Ishikawa (cell line): ENCODE measurements around the gene GPR84.

Experiments
- CEBPB ChIP-seq: IDR thresholded peaks from 2 replicates; pipeline ENCODE4 v1.6.1; 2012
- CREB1 ChIP-seq: IDR thresholded peaks from 2 replicates; pipeline ENCODE4 v1.6.1; 2012; ENCODE audit warnings: low read depth
- EGR1 ChIP-seq: IDR thresholded peaks from 2 replicates; pipeline ENCODE4 v1.6.1; 2012
- EP300 ChIP-seq: IDR thresholded peaks from 2 replicates; pipeline ENCODE4 v1.6.1; 2012; ENCODE audit warnings: borderline replicate concordance
- FOXM1 ChIP-seq: IDR thresholded peaks from 2 replicates; pipeline ENCODE4 v1.6.1; 2012; ENCODE audit warnings: low read depth, borderline replicate concordance
- NFIC ChIP-seq: IDR thresholded peaks from 2 replicates; pipeline ENCODE4 v1.6.1; 2012
- RAD21 ChIP-seq: IDR thresholded peaks from 2 replicates; pipeline ENCODE4 v1.6.1; 2012; ENCODE audit warnings: low read depth
- TAF1 ChIP-seq: IDR thresholded peaks from 2 replicates; pipeline ENCODE4 v1.6.1; 2012; ENCODE audit warnings: low read depth, mild to moderate bottlenecking
- TCF12 ChIP-seq: IDR thresholded peaks from 2 replicates; pipeline ENCODE4 v1.6.1; 2012; ENCODE audit warnings: low read depth
- TEAD4 ChIP-seq: IDR thresholded peaks from 2 replicates; pipeline ENCODE4 v1.6.1; 2012
- YY1 ChIP-seq: IDR thresholded peaks from 2 replicates; pipeline ENCODE4 v1.6.1; 2012; ENCODE audit warnings: low read depth
- ZBTB7A ChIP-seq: IDR thresholded peaks from 2 replicates; pipeline ENCODE4 v1.6.1; 2012; ENCODE audit warnings: low read depth
- TF ChIP-seq, protein P1 (sequence below): IDR thresholded peaks from 2 replicates; pipeline ENCODE4 v1.6.1; 2012; ENCODE audit warnings: low read depth, mild to moderate bottlenecking
- TF ChIP-seq, protein P2 (sequence below): IDR thresholded peaks from 2 replicates; pipeline ENCODE4 v1.6.1; 2012
- TF ChIP-seq, protein P3 (sequence below): IDR thresholded peaks from 2 replicates; pipeline ENCODE4 v1.6.1; 2012

GPR84 gene

DNA sequence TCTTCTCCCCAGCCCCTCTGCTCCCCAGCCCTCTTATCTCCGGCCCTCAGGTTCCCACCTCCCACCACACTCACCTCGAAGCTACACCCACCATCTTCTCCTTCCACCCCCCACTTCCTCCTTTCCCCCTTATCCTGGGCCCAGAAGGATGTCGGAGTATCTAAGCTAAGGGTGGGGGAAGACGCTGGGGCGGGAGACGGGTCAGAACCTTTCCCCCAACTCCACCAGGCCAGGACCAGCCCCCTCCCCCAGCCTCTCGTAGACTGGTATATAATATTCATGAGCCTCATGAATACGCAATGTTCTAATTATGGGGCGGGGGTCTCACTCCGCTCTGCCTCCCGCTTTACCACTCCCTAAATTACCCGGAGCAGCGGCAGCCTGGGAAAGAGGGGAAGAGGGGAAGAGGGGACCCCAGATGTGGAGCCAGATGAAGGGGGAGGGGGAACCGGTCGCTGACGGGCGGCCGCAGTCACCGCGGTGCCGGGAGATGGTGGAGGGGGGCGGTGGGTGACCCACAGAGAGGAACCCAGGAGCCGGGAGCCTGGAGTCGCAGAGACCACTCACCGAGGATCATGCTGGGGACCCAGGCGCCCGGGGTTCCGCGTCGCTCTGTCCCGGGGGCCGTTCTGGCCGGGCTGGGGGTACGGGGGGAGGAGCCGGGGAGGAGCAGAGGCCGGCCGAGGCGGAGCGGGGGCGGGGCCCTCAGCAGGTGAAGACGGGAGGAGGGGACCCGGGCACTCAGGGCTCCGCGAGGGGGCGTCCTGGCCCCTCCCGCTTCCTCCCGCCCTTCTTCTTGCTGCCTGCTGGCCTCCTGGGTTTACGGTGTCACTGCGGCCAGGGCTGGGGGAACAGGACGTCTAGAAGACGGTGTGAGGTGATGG is 26.6 kb upstream of the GPR84 start:
- peak; percentile 72 for TF ChIP-seq EGR1
- TF ChIP-seq CEBPB, result no peak
- TF ChIP-seq TEAD4, result no peak
- TF ChIP-seq ZBTB7A, result peak; percentile 98
- no peak for TF ChIP-seq EP300
- no peak for TF ChIP-seq RAD21
- TF ChIP-seq TCF12, result peak; percentile 19; the same call in 1 of the 2 replicates
- no peak for TF ChIP-seq YY1
- TF ChIP-seq, protein P1, sequence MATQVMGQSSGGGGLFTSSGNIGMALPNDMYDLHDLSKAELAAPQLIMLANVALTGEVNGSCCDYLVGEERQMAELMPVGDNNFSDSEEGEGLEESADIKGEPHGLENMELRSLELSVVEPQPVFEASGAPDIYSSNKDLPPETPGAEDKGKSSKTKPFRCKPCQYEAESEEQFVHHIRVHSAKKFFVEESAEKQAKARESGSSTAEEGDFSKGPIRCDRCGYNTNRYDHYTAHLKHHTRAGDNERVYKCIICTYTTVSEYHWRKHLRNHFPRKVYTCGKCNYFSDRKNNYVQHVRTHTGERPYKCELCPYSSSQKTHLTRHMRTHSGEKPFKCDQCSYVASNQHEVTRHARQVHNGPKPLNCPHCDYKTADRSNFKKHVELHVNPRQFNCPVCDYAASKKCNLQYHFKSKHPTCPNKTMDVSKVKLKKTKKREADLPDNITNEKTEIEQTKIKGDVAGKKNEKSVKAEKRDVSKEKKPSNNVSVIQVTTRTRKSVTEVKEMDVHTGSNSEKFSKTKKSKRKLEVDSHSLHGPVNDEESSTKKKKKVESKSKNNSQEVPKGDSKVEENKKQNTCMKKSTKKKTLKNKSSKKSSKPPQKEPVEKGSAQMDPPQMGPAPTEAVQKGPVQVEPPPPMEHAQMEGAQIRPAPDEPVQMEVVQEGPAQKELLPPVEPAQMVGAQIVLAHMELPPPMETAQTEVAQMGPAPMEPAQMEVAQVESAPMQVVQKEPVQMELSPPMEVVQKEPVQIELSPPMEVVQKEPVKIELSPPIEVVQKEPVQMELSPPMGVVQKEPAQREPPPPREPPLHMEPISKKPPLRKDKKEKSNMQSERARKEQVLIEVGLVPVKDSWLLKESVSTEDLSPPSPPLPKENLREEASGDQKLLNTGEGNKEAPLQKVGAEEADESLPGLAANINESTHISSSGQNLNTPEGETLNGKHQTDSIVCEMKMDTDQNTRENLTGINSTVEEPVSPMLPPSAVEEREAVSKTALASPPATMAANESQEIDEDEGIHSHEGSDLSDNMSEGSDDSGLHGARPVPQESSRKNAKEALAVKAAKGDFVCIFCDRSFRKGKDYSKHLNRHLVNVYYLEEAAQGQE, result no peak
- no peak for TF ChIP-seq NFIC

- TF ChIP-seq, protein P2, sequence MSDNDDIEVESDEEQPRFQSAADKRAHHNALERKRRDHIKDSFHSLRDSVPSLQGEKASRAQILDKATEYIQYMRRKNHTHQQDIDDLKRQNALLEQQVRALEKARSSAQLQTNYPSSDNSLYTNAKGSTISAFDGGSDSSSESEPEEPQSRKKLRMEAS, result no peak
- TF ChIP-seq YY1, result no peak
- no peak for TF ChIP-seq NFIC
- TF ChIP-seq TEAD4, result no peak
- no peak for TF ChIP-seq RAD21
- no peak for TF ChIP-seq FOXM1
- TF ChIP-seq EGR1, result no peak
Measured at GRCh38 chr12:54390176-54390667, 25.9 kb upstream of the GPR84 start.

- no peak for TF ChIP-seq YY1
- TF ChIP-seq CEBPB, result no peak
- TF ChIP-seq FOXM1, result no peak
- TF ChIP-seq TEAD4, result no peak
- TF ChIP-seq EP300, result no peak
- TF ChIP-seq ZBTB7A, result no peak
- no peak for TF ChIP-seq NFIC
- no peak for TF ChIP-seq TCF12
- no peak for TF ChIP-seq TAF1
- TF ChIP-seq RAD21, result no peak
- TF ChIP-seq, protein P3, sequence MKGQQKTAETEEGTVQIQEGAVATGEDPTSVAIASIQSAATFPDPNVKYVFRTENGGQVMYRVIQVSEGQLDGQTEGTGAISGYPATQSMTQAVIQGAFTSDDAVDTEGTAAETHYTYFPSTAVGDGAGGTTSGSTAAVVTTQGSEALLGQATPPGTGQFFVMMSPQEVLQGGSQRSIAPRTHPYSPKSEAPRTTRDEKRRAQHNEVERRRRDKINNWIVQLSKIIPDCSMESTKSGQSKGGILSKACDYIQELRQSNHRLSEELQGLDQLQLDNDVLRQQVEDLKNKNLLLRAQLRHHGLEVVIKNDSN, result no peak
- TF ChIP-seq EGR1, result no peak
- TF ChIP-seq, protein P2, result no peak
Measured at GRCh38 chr12:54389607-54390175, 25.4 kb upstream of the GPR84 start.

- TF ChIP-seq, protein P3, result no peak
- TF ChIP-seq ZBTB7A (no peak), EGR1 (no peak), RAD21 (no peak)
- TF ChIP-seq, protein P2, result no peak
Measured at GRCh38 chr12:54389134-54389508, 24.8 kb upstream of the GPR84 start.

DNA sequence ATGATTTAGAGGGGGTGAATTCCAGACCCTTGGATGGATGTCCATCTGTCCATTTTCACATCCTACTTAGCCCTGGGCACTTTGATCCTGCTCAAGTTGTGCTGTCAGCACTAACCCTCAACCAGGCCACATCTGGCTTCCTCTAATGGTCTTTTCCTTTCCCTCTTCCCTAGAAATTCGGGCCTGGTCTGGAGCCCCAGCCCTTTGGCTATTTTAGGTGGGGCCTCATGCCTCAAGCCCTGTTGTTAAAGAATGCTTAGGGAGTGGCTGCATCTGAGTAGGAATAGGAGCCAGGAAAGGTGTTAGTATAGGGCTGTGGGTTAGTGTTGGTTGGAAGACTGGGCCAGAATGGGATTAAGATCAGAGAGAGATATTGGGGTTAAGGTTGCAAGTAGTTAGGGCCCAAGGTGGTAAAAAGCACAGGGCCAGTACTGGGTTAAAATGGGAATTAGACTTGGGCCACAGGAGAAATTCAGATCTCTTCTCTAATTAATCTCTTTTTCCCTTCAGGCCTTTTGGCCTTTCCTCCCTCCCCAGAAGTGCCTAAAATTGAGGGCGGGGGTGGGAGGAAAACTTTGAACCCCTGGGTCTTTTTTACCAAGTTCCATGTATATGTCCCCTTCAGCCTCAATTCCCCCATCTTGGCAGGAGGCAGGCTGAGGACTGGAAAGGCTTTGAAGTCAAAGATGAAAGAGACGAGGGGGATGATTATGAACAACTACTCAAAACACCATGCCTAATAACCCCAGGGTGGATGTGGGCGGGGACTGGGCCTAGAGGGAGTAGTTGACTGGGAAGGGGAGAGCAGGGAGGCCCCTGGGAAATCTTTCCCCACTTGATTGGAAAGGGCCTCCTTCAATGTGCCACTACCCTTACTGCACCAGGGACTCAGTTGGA is 24.2 kb upstream of the GPR84 start:
- TF ChIP-seq TEAD4 (no peak), RAD21 (no peak), CEBPB (no peak), CREB1 (no peak), YY1 (no peak), EGR1 (no peak), TAF1 (no peak)
- TF ChIP-seq, protein P3, result no peak
- TF ChIP-seq, protein P1, result no peak
